ENCODE measurements around the gene HSD17B3. TPM values are rescaled to one million over a fixed set of nuclear protein-coding genes. Genes with fewer than 3 reads are reported as not detected.

Gene HSD17B3
- polyA plus RNA-seq, 1 of the 3 experiments (the other 2 are of a cell fraction) = 0.51 TPM

GRCh38 chr9:96340707-96341106 lies 38.7 kb upstream of the HSD17B3 start:
- TF ChIP-seq NRF1 (IDR thresholded peaks at IDR 0.05; ENCODE audit: low read depth, low read length) (no peak), CTCF (IDR thresholded peaks at IDR 0.05) (no peak), NFIC (IDR thresholded peaks at IDR 0.05; ENCODE audit: borderline replicate concordance) (no peak), EP300 (IDR thresholded peaks at IDR 0.05; ENCODE audit: borderline replicate concordance in 1 of 2, low read depth in 1 of 2, low read length in 1 of 2) (no peak), FOXJ3 (CRISPR knock-in tag; IDR thresholded peaks at IDR 0.05) (no peak), TEAD4 (IDR thresholded peaks at IDR 0.05; ENCODE audit: borderline replicate concordance, insufficient read depth) (no peak), FOSL2 (IDR thresholded peaks at IDR 0.05; ENCODE audit: borderline replicate concordance, low read depth) (no peak), RAD21 (IDR thresholded peaks at IDR 0.05; ENCODE audit: low read length) (no peak), GABPA (IDR thresholded peaks at IDR 0.05; ENCODE audit: low read depth) (no peak), YY1 (IDR thresholded peaks at IDR 0.05; ENCODE audit: low read depth) (no peak), RFX5 (IDR thresholded peaks at IDR 0.05; ENCODE audit: low read length) (no peak), SIN3A (IDR thresholded peaks at IDR 0.05; ENCODE audit: borderline replicate concordance, low read depth, low read length) (no peak)
- Histone ChIP-seq H4K20me1 (ENCODE audit: insufficient read depth) (no peaks in the 10 kb centered on the region), H3K79me2 (ENCODE audit: insufficient read depth) (no peaks in the 10 kb centered on the region), H3F3A (replicated peaks; ENCODE audit: insufficient read depth) (peaks cover 43% of the 10 kb centered on the region), H3K4me3 (ENCODE audit: low read depth in 2 of 2, low read length in 1 of 2) (no peak overlapping the region), H3K9ac (no peak overlapping the region), H3K4me2 (no peak overlapping the region), H3K9me2 (no peaks in the 10 kb centered on the region), H3K27ac (ENCODE audit: low read depth in 2 of 2, low read length in 1 of 2) (peak overlapping the region in 1 of 2 experiments; percentile 95; a peak in 3 of 4 replicates), H3K4me1 (ENCODE audit: control insufficient read depth in 1 of 2, insufficient read depth in 2 of 2, low read depth in 1 of 2, low read length in 1 of 2) (peaks cover 2 to 34% of the 10 kb centered on the region in 2 experiments; a peak in 3 of 4 replicates), H3K36me3 (replicated peaks in 1 of 2; ENCODE audit: control insufficient read depth in 1 of 2, insufficient read depth in 2 of 2, low read length in 1 of 2) (peaks cover 0 to 23% of the 10 kb centered on the region in 2 experiments), H3K9me3 (no peaks in the 10 kb centered on the region), H2AFZ (ENCODE audit: low read depth) (no peak overlapping the region), H3K27me3 (ENCODE audit: insufficient read depth) (no peaks in the 10 kb centered on the region)
- DNase-seq = no peak
- ChIA-PET POLR2A (no interaction called here), CTCF (no interaction called here)
- 94% methylated on average over 3 of the region's 3 CpGs for WGBS (ENCODE audit: low lambda C conversion rate)

- CTCF ChIA-PET = interaction anchor here (0.7 kb wide), 1 partner anchor 10 kb away, joined by 3 read pairs; no protein-coding TSS in a partner anchor
- no peak for DNase-seq
- POLR2A ChIA-PET = no interaction called here
Observed at GRCh38 chr9:96338299-96338698, 36.3 kb upstream of the HSD17B3 start.

More at GRCh38 chr9:96338299-96338698, 36.3 kb upstream of the HSD17B3 start:
- Histone ChIP-seq H3K9me3 (no peaks in the 10 kb centered on the region), H3F3A (replicated peaks; ENCODE audit: insufficient read depth) (peaks cover 24% of the 10 kb centered on the region), H2AFZ (ENCODE audit: low read depth) (no peak overlapping the region), H3K79me2 (ENCODE audit: insufficient read depth) (no peaks in the 10 kb centered on the region), H4K20me1 (ENCODE audit: insufficient read depth) (no peaks in the 10 kb centered on the region), H3K4me1 (ENCODE audit: control insufficient read depth in 1 of 2, insufficient read depth in 2 of 2, low read depth in 1 of 2, low read length in 1 of 2) (peaks cover 0 to 18% of the 10 kb centered on the region in 2 experiments; a peak in 2 of 4 replicates), H3K36me3 (replicated peaks in 1 of 2; ENCODE audit: control insufficient read depth in 1 of 2, insufficient read depth in 2 of 2, low read length in 1 of 2) (peaks cover 0 to 36% of the 10 kb centered on the region in 2 experiments), H3K4me2 (no peak overlapping the region), H3K4me3 (ENCODE audit: low read depth in 2 of 2, low read length in 1 of 2) (no peak overlapping the region), H3K9me2 (no peaks in the 10 kb centered on the region), H3K27ac (ENCODE audit: low read depth in 2 of 2, low read length in 1 of 2) (peak overlapping the region in 1 of 2 experiments; percentile 95; a peak in 1 of 4 replicates), H3K27me3 (ENCODE audit: insufficient read depth) (no peaks in the 10 kb centered on the region), H3K9ac (no peak overlapping the region)
- WGBS (ENCODE audit: low lambda C conversion rate) = 95% methylated on average over 3 of the region's 3 CpGs
- TF ChIP-seq IRF3 (IDR thresholded peaks at IDR 0.05; ENCODE audit: low read depth, low read length) (no peak), YY1 (IDR thresholded peaks at IDR 0.05; ENCODE audit: low read depth) (no peak), TAF1 (IDR thresholded peaks at IDR 0.05; ENCODE audit: borderline replicate concordance, low read depth, low read length) (no peak)

All from SK-N-SH (cell line).